SU-DHL-6 (cell line): Measurements from ENCODE around the gene KCTD14.
"Not testable (repeated sequence)": the region's sequence is repeated elsewhere in the genome, so short reads cannot be mapped to it uniquely, and the experiment has no call there.

Experiments used
- H2AFZ ChIP-seq: fragments of 200-600 bp; sonication (generic); 2 replicates; pipeline ENCODE4 v1.6.1; 2014; ENCODE audit warnings: low read depth, mild to moderate bottlenecking, moderate library complexity, mixed read lengths, antibody characterized with exemption, low read length; ENCODE audit not compliant: severe bottlenecking
- H3F3A ChIP-seq: fragments of 200-600 bp; shearing (Covaris generic); 2 replicates; pipeline ENCODE4 v1.6.0; 2016; ENCODE audit warnings: antibody characterized with exemption, mild to moderate bottlenecking; ENCODE audit not compliant: insufficient read depth
- H3K27ac ChIP-seq: fragments of 200-600 bp; sonication (generic); 2 replicates; pipeline ENCODE4 v1.5.1; 2016; ENCODE audit warnings: low read depth, mild to moderate bottlenecking, low read length, moderate library complexity, mixed read lengths
- H3K27me3 ChIP-seq: fragments of 200-600 bp; sonication (generic), shearing (Covaris generic); 2 replicates; pipeline ENCODE4 v1.6.0; 2014; ENCODE audit warnings: mild to moderate bottlenecking, low read length
- H3K36me3 ChIP-seq: fragments of 200-600 bp; sonication (generic); 2 replicates; pipeline ENCODE4 v1.6.1; 2014; ENCODE audit warnings: mild to moderate bottlenecking, low read length, mixed read lengths
- H3K4me2 ChIP-seq: fragments of 300-600, 200-600 bp; shearing (Covaris generic), sonication (generic); 2 replicates; pipeline ENCODE4 v1.6.0; 2014; ENCODE audit warnings: low read length, low read depth, mild to moderate bottlenecking; ENCODE audit not compliant: poor library complexity, severe bottlenecking
- H3K4me3 ChIP-seq: fragments of 200-600 bp; sonication (generic); 2 replicates; pipeline ENCODE4 v1.5.1; 2014; ENCODE audit warnings: antibody characterized with exemption, low read length, mild to moderate bottlenecking, mixed read lengths; ENCODE audit not compliant: insufficient read depth, poor library complexity, severe bottlenecking
- H3K79me2 ChIP-seq: fragments of 200-600 bp; sonication (generic); 2 replicates; pipeline ENCODE4 v1.6.1; 2014; ENCODE audit warnings: mild to moderate bottlenecking, low read length, moderate library complexity; ENCODE audit not compliant: insufficient read depth
- H3K9ac ChIP-seq: fragments of 200-600 bp; sonication (generic); 2 replicates; pipeline ENCODE4 v1.7.0; 2014; ENCODE audit warnings: mild to moderate bottlenecking, low read length
- H3K9me2 ChIP-seq: fragments of 200-600 bp; sonication (generic); replicated peaks from 2 replicates; pipeline ENCODE4 v1.6.1; 2014; ENCODE audit warnings: low read length; ENCODE audit not compliant: insufficient read depth
- H3K9me3 ChIP-seq: fragments of 200-600 bp; sonication (generic); 2 replicates; pipeline ENCODE4 v1.6.1; 2014; ENCODE audit warnings: low read length, mixed read lengths; ENCODE audit not compliant: insufficient read depth
- H4K20me1 ChIP-seq: fragments of 200-600 bp; sonication (generic); 2 replicates; pipeline ENCODE4 v1.6.1; 2014; ENCODE audit warnings: low read depth, mild to moderate bottlenecking, antibody characterized with exemption, low read length, moderate library complexity, mixed read lengths
- EZH2phosphoT487 ChIP-seq: fragments of 200-600 bp; sonication (generic), shearing (Covaris generic); conservative IDR thresholded peaks from 2 replicates; pipeline ENCODE4 v1.6.1; 2018; ENCODE audit warnings: mild to moderate bottlenecking, antibody characterized with exemption, low read length, moderate library complexity, mixed read lengths
- TF ChIP-seq, protein P1 (sequence below): fragments of 200-600 bp; sonication (generic); IDR thresholded peaks from one replicate; pipeline ENCODE4 v1.5.1; 2017; ENCODE audit warnings: antibody characterized with exemption, mild to moderate bottlenecking, low read length, moderate library complexity; ENCODE audit not compliant: insufficient read depth, poor library complexity, severe bottlenecking

KCTD14 gene

GRCh38 chr11:78060533-78060932 lies 37.5 kb upstream of the KCTD14 start:
- no peaks in the 10 kb centered on the region for H3K9me3 ChIP-seq
- H3K9ac ChIP-seq = no peak overlapping the region
- H4K20me1 ChIP-seq = no peaks in the 10 kb centered on the region
- no peak overlapping the region for H2AFZ ChIP-seq
- no peaks in the 10 kb centered on the region for H3K9me2 ChIP-seq
- no peaks in the 10 kb centered on the region for H3K27me3 ChIP-seq
- no peaks in the 10 kb centered on the region for H3K36me3 ChIP-seq
- H3K4me3 ChIP-seq = no peak overlapping the region
- H3K27ac ChIP-seq = no peak overlapping the region
- H3K79me2 ChIP-seq = no peaks in the 10 kb centered on the region
- no peak overlapping the region for H3K4me2 ChIP-seq
- no peaks in the 10 kb centered on the region for H3F3A ChIP-seq
- TF ChIP-seq, protein P1, sequence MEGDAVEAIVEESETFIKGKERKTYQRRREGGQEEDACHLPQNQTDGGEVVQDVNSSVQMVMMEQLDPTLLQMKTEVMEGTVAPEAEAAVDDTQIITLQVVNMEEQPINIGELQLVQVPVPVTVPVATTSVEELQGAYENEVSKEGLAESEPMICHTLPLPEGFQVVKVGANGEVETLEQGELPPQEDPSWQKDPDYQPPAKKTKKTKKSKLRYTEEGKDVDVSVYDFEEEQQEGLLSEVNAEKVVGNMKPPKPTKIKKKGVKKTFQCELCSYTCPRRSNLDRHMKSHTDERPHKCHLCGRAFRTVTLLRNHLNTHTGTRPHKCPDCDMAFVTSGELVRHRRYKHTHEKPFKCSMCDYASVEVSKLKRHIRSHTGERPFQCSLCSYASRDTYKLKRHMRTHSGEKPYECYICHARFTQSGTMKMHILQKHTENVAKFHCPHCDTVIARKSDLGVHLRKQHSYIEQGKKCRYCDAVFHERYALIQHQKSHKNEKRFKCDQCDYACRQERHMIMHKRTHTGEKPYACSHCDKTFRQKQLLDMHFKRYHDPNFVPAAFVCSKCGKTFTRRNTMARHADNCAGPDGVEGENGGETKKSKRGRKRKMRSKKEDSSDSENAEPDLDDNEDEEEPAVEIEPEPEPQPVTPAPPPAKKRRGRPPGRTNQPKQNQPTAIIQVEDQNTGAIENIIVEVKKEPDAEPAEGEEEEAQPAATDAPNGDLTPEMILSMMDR = no peak
- no peak for TF ChIP-seq EZH2phosphoT487

DNA sequence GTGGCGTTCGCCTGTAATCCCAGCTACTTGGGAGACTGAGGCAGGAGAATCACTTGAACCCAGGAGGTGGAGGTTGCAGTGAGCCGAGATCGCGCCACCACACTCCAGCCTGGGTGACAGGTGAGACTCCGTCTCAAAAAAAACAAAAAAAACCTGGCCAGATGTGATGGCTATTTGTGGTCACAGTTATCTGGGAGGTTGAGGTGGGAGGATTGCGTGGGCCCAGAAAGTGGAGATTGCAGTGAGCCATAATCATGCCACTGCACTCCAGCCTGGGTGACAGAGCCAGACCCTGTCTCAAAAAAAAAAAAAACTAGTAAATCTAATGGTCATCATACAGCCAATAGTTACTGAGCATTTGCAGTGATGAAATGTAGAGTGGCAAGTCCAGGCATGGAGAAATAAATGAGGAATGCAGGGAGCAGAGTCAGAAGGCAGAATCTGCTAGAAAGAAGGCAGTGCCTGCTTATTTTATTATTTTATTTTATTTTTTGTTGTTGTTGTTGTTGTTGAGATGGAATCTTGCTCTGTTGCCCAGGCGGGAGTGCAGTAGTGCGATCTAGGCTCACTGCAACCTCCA lies 36.8 kb upstream of the KCTD14 start:
- H4K20me1 ChIP-seq, H3K4me3 ChIP-seq, H3K36me3 ChIP-seq, H2AFZ ChIP-seq, H3K9ac ChIP-seq, H3F3A ChIP-seq, H3K27me3 ChIP-seq, H3K4me2 ChIP-seq, H3K9me2 ChIP-seq, H3K79me2 ChIP-seq, H3K27ac ChIP-seq, H3K9me3 ChIP-seq: not testable (repeated sequence)

GRCh38 chr11:78057462-78058055 lies 34.5 kb upstream of the KCTD14 start:
- no peaks in the 10 kb centered on the region for H3K27me3 ChIP-seq
- no peaks in the 10 kb centered on the region for H3K9me2 ChIP-seq
- H3K4me3 ChIP-seq = no peak overlapping the region
- no peaks in the 10 kb centered on the region for H3F3A ChIP-seq
- H3K79me2 ChIP-seq = no peaks in the 10 kb centered on the region
- no peak overlapping the region for H2AFZ ChIP-seq
- H3K9ac ChIP-seq = no peak overlapping the region
- H4K20me1 ChIP-seq = no peaks in the 10 kb centered on the region
- H3K36me3 ChIP-seq = no peaks in the 10 kb centered on the region
- no peak for TF ChIP-seq EZH2phosphoT487
- TF ChIP-seq, protein P1 = no peak
- no peak overlapping the region for H3K4me2 ChIP-seq
- no peak overlapping the region for H3K27ac ChIP-seq
- no peaks in the 10 kb centered on the region for H3K9me3 ChIP-seq

- no peaks in the 10 kb centered on the region for H4K20me1 ChIP-seq
- no peaks in the 10 kb centered on the region for H3K27me3 ChIP-seq
- no peaks in the 10 kb centered on the region for H3F3A ChIP-seq
- H3K9ac ChIP-seq = no peak overlapping the region
- no peaks in the 10 kb centered on the region for H3K79me2 ChIP-seq
- no peak overlapping the region for H3K4me3 ChIP-seq
- H3K36me3 ChIP-seq = no peaks in the 10 kb centered on the region
- TF ChIP-seq, protein P1 = no peak
- no peak for TF ChIP-seq EZH2phosphoT487
- H3K27ac ChIP-seq = no peak overlapping the region
- H3K9me2 ChIP-seq = no peaks in the 10 kb centered on the region
- no peak overlapping the region for H3K4me2 ChIP-seq
- H2AFZ ChIP-seq = no peak overlapping the region
- H3K9me3 ChIP-seq = no peaks in the 10 kb centered on the region
These were observed 33.0 kb upstream of the KCTD14 start for GRCh38 chr11:78056093-78056492.
